Measurements from ENCODE around the gene AHSG.
A peak's percentile ranks its signal among the peaks of the same experiment; 100 is the strongest.

AHSG gene

DNA sequence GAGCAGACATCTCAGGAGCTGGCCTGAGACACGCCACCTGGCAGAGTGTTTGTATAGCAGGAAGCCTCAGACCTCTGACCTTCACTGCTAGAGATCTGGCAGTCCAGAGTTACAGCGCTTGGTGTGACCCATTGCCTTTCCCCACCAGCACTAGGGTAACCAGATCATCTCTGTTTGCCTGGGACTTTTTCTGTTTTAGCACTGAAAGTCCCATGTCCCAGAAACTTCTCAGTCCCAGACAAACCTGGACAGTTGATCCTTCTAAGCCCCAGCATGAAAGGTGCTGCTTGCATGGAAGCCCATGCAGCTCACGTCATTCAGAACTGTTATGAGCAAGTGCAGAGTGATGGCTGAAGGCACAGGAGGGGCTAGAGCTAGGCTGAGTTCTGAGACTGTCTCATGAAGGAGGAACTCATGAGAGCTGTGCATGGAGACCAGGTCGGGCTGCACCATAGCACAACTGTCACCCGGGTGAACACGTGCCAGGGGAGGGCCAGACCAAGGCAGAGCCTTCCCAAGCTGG, 18.2 kb upstream of the AHSG start:
- DNase-seq = no peak

DNA sequence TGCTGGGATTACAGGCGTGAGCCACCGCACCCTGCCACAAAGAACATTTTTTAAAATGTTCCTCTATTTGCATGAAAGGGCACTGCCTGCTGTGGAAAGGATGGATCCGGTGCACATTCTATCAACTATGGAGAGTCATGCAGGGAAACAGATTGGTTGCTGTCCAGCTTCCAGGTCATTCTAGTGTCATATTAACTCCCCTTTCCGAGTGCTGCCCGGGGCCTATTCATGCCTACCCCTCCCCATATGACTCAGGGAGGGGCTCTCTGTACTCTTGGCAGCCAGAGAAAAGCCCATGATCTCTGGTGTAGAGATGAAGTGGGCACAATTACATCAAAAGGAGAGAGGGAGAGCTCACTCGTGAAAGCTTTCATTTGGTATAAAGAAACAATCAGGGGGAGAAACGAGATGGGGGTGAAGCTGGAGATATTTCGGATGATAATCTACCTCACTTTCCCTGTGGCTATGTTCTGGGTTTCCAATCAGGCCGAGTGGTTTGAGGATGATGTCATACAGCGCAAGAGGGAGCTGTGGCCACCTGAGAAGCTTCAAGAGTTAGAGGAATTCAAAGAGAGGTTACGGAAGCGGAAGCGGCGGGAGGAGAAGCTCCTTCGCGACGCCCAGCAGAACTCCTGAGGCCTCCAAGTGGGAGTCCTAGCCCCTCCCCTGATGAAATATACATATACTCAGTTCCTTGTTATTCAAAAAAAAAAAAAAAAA, 16.1 kb upstream of the AHSG start:
- no peak for DNase-seq

DNA sequence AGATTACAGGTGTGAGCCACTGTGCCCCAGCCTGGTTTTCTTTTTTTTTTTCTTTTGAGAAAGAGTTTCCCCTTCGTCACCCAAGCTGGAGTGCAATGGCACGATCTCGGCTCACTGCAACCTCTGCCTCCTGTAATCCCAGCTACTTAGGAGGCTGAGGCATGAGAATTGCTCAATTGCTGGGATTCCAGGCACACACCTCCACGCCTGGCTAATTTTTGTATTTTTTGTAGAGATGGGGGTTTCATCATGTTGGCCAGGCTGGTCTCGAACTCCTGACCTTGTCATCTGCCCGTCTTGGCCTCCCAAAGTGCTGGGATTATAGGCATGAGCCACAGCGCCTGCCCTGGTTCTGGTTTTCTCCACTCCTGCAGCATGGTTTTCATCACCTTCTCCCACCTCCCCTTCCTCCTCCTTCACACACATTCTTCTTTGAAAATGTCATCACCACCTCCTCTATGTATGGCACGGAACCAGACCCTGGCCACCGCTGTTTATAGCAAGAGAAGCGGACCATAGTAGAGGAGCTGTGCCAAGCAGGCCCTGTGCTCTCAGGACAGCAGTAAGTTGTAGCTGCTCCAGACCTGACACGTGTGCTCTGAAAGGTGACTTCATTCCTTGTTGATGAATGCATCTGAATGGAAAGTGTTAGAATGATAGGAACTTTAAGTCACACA, 14.6 kb upstream of the AHSG start:
- no peak for DNase-seq

DNA sequence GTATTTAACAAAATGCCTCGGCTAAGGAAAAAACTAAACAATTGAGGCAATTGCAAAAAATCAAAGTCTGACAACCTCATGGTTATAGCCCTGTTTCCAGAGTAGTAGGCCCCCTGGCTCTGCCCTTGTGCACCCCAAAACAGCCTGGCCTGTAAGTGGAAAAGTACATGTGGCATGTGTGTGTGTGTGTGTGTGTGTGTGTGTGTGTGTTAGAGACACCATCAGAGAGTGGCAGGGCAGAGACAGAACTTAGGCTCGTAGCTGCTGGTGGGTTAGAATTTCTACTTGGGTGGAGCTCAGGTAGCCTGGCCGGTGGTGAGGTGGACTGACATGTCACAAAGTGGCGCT, 14.1 kb upstream of the AHSG start:
- DNase-seq = no peak

DNA sequence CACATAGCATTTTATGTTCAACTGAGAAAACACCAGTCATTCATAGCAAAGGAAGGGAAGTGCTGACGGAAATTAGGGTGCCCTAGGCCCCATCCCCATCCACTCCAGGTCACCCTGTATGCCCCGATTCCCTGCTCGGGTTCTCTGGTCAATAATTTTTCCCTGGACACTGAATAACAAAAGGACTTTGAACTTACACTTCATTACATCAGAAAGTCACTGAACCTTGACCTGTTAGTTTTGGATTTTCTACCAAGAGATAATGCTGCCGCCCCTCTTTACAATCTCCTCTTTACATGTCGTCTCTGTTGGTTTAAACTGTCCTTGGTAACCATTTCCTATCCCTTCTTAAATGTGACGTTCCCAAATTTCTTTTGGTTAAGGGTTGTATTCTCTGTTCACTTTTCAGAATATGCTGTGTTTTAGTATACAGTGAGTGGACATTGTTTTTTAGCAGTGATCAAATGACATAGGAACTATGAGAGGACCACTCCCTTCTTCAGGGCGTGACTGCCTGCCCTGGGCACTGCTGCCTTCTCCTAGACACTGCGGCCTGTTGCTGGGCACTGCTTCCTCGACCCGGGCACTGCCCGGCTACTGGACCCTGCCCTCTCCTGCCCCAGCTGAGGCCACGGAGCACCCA, 13.6 kb upstream of the AHSG start:
- DNase-seq = no peak

DNA sequence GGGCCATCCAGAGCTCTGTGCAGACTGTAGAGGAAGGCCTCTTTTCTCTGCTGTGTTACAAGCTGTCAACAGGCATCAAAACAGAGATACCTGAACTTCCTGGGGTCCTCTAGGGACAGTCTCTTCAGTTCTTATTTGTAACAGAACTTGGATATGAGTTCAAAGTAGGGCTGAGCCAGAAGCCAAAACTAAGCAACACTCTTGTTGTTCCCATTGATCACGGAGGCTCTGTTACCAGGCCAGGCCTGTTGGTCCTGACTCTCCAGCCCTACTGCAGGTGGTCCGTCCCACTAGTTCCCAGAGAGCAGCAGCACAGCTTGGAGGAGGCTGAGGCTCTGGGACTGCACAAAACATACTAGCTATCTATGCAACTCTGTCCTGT, 13.1 kb upstream of the AHSG start:
- no peak for DNase-seq

DNA sequence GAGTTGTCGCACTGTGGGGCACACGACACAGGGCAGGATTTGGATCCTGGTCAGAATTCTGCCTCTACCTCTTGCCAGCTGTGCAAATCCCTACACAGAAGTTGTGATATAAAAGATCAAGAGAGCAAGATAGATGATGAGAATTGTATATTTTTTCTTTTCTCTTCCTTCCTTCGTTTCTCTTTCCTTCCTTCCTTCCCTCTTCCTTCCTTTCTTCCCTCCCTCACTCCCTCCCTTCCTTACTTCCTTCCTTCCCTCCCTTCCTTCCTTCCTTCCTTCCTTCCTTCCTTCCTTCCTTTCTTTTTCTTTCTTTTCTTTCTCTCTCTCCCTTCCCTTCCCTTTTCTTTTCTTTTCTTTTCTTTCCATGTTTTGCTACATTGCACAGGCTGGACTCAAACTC, 12.0 kb upstream of the AHSG start:
- DNase-seq = no peak

DNA sequence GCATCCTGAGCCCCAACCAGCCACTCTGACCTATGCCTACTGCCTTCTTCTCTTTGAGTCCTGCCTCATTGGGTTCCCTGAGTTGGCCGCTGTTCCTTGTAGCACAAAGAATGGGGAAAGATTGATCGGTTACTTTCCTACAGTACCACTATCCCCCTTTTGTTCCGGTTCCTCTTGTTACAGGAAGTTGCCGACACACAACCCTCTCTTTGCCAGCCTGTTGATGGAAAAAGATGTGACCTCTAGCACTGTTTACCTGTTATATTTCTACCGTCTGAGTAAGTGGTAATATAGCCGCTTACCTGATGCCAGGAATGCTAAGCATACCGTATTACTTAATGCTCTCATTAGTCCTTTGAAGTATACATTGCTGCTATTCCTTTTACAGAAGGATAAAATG, 9.7 kb upstream of the AHSG start:
- no peak for DNase-seq

DNA sequence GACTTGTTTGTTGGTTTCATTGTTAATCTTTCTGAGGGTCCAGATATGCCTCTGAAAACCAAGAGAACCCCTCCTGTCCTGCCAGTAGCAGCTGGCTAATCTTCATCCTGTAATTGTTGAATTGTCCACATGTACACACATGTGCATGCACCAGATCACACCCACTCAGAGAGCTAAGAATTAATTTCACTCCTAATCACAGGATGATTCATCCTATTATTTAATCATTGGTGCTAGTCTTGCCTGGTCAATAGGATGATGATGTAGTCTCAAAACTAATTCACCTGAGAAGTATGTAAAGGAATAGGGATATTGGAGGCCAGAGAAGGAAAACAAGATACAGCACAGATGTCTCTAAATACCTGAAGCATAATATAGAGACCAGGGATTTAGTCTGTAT, 7.8 kb upstream of the AHSG start:
- no peak for DNase-seq

DNA sequence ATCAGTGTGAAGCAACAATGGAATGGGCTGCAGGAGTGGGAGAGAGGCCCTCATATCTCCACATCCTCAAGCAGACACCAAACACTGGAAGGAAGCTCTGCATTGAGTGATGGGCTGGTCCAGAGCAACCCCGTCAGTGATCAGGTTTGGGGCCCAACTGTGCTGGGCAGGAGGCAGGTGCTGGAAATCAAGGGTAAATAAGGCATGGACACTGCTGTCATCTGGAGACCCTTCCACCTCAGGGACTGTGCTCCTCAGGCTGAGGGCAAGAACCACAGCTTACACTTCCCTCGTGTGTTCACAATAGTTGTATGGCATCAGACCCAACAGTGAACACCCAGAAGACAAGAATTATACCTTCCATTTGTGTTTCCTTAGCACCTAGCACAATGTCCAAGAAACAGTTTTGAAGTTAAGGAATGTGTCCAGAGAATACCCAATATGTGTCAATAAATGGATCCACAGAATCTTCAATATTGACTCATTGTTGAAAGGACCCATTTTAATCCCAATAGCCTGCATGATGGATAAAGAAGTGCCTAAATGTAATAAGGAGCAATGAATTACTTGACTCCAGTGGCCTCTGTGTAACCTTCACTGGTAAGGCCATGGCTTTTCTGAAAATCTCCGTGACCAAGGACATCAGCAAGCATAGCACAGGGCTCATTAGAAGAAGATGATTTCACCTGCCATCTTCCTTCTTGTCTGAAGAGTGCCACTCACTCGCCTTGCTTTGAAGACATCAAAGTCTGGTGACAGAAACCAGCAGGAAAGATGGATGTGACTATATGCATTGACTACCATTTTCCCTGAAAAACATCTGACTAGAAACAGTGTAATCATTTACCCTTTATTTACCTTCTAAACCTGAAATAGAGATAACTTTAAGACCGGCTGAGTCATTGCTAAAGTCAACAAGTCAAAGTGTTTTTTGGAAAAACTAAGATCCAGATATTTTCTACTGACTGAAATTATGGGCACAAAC, 7.0 kb upstream of the AHSG start:
- DNase-seq = no peak

DNA sequence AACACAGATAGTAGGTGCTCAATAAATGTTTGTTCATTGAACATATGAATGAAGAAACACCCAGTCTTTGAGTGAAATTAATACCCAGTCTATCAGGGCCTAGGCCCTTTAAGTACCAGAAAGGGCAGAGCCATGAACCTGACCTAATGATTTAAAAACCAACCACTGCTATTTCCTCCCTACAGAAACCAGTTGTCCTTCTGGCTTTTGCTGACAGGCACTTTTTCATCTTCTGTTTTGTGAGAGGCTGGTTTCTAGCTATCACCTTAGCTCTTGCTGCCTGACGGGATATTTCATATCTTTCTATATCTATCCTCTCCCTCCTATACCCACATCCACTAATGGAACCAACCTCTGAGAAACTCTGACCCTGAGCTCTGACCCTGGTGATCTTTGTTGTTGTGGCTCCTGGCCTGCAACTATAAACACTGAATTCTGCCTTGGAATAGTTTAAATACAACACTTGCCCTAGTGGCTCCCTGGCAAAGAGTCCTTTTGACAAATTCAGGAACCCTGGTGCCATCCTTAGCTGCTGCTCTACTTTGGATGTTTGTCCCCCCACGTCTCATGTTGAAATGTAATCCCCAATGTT, 4.1 kb upstream of the AHSG start:
- no peak for DNase-seq

DNA sequence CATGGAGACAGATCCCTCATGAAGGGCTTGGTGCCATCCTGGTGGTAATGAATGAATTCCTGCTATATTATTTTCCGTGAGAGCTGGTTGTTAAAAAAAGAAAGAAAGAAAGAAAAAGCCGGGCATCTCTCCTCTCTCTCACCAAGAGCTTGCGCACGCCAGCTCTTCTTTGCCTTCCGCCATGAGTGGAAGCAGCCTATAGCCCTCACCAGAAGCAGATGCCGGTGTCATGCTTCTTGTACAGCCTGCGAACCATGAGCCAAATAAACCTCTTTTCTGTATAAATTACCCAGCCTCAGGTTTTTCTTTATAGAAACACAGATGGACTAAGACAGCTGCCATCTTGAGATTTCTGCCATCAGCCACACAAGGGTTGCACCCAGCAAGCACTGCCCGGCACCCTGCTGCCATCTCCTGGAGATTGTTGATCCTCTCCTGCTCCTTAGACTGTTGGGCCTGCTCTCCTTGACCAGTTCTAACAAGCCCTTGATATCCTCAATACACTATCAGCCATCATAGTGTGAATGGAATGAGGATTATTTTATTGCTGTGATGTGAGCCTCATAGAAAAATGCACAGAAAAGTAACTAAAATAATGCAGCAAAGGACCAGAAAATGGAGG, 3.5 kb upstream of the AHSG start:
- DNase-seq = peak; percentile 35

DNA sequence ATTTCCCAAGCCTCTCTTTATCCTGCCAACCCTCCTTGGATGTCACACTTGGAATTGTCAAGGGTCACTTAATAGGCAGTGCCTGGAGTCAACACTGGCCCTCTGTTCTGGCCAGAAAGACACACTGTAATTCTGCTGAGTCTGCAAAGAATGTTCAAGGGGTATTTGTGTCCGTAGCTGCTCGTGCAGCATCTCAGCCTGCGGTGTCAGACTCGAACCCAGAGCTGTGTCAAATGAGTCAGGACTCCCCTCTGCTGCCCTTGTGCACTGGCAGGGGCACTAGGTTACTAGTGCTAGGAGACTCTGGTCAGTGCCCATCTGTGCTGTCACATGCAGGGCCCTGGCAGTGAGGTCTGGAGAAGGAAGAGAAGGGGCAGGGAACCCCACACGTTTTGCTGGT, 795 bp upstream of the AHSG start:
- DNase-seq = no peak

DNA sequence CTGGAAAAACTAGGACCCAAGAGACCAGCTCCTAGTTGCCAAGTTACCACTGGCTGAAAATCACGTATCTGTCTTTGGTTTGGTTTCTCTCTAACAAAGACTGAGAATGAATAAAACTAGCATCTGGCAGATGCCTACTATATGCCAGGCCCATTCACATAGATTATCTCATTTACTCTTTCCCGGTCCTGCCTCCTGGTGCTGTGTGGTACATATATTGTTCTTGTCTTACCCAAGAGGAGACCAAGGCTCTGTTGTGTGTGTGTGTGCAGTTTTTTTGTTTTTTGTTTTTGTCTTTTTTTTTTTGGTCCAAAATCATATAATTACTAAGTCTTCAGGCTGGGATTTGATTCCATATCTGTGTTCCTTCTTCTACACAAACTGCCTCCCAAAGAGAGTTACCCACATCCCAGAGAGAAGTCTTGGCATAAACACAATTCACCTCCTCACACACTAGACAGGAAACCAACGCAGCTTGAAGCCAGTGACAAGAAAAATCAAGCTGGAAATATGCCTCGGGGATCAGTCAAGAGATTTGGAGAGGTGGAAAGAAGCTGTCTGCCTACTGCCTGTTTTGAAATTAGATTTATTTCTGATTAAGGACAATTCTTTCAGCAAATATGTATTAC, 891 bp downstream of the AHSG start:
- DNase-seq = no peak

DNA sequence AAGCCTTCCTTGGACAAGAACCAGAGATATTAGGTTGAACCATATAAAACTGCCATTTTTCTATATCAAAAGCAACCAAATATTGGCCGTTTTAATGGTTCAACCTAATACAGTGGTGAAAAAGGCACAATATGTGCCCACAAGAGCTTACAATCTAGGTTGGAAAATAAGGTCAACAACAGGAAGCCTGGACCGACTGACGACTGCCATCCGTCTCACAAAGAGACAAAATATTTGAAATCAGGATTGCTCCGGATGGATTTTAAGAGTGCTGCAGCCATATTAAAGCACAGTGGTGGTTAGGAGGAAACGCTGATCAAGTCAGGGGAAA, 1.4 kb downstream of the AHSG start:
- no peak for DNase-seq

DNA sequence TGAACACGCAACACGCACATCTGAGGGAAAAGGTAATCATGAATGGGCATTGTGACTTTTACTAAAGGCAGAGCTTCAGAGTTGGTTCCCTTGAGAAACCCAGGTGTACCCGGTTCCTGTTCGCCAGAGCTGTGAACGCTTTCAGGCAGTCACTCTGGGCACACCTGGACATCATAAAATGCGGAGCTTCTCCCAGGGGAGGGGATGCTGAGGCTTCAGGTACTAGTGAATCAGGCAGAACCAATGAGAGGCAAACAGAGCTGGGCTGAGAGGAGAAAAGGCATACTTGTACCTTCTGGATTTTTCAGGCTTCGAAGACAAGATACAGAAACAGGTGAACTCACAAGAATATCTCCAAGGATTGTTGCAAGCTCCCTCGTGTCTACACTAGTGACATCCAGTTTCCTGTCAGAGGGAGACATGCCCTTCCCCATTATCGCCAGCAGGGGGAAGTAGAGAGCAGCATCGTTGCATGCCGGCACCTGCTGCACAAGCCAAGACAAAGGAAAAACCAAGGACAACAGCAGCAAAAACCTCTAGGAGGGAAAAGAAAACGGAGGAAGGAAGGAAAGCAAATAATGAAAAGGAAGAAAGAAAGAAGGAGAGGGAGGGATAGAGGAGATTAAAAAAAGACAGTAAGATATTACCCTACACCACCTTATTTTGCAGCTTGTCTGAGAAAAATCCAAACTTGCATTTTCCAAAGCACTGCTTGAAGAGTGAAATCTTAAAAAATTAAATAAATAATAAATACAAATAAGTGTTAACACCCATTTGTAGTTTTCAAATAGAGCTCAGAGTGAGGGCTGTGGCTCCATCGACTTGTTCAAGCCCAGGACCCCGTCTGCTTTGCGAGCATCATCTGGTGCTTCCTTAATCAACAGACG, 2.0 kb downstream of the AHSG start:
- peak; percentile 81 for DNase-seq

DNA sequence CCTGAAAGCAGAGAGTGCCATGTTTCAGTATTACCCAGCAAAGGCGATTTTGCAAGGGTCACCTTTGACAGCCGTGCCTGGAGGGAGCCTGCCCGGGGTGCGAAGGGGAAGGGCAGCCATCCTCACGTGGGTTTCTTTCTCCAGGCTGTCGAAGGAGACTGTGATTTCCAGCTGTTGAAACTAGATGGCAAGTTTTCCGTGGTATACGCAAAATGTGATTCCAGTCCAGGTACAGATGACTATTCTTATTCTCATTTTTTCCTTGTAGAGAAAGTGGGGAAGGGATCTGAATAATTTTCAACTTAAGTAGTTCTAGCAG, 3.4 kb downstream of the AHSG start:
- DNase-seq = no peak

DNA sequence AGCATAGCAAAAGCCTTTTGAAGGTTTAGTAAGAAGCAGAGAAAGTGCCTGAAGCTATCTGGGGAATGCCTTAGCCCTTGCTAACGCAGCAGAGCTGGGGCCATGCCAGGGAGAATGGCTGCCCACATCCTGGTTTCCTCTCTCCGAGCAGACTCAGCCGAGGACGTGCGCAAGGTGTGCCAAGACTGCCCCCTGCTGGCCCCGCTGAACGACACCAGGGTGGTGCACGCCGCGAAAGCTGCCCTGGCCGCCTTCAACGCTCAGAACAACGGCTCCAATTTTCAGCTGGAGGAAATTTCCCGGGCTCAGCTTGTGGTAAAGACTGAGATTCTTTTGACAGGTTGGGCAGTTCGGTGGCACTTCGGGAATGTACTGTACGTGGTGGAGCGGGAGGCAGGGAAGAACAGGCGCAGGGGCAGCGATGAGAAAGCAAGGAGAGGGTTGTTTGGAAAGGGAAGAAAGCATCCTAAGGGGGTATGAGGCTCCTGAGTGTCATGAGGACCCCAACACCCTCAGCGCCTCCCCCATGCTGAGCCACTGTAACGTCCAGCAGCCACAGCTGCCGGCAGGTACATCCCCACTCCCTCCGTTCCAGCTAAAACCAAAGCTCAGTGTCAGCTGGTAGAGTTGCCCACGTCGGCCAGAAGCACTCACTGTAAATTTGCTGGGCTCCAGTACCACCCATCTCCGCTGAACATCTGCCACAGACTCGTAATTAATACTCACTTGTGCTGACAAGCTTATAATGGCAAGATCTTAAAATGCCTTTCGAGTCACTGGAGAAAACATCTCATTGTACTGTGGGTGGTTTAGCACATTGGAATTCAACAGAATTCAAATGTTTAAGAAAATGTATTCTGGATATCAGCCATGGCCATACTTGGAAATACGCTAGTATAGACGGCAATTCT, 4.4 kb downstream of the AHSG start:
- peak; percentile 91 for DNase-seq

DNA sequence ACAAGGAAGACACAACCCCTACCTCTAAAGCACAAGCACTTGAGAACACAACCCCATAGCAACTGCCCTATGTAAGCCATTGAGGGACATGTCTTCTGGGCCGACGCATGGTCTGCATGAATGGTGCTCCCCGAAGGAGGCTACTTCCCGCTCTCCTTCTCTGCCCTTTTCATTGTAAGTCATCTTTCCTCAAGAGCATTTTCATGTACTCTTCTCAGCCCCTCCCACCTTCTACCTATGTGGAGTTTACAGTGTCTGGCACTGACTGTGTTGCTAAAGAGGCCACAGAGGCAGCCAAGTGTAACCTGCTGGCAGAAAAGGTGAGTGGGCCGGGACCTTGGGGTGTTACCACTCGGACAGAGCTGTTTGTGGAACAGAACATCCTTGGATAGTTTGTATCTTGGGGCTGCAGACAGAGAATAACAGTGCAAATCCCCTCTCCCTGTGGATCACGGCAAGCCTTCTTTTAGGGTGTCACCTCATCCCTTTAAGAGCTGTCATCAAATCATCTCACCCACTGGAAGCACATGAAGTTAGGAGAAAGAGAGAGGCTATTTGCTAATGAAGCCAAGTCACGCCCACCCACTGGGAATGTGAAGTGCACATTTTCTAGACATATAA, 5.6 kb downstream of the AHSG start:
- no peak for DNase-seq
